HG03066 (cell line): Measurements from ENCODE around the gene MAP4K4.
"Not testable (repeated sequence)": the region's sequence is repeated elsewhere in the genome, so short reads cannot be mapped to it uniquely, and the experiment has no call there.

Experiments used
- ATAC-seq: cut with Tn5 transposase; IDR thresholded peaks from one replicate; pipeline ENCODE4 v1.9.1; 2021; ENCODE audit warnings: low read depth; ENCODE audit not compliant: unreplicated experiment

Gene MAP4K4

GRCh38 chr2:101763496-101764333 is 66.2 kb downstream of the MAP4K4 start:
- no peak for ATAC-seq

- no peak for ATAC-seq
These were observed 68.8 kb downstream of the MAP4K4 start for GRCh38 chr2:101766337-101766736.

GRCh38 chr2:101766871-101767739 is 69.6 kb downstream of the MAP4K4 start:
- ATAC-seq, result no peak

GRCh38 chr2:101768556-101769220 is 71.2 kb downstream of the MAP4K4 start:
- ATAC-seq, result no peak

- ATAC-seq, result not testable (repeated sequence)
These were observed 72.2 kb downstream of the MAP4K4 start for GRCh38 chr2:101769726-101770125.

GRCh38 chr2:101770726-101771125 is 73.2 kb downstream of the MAP4K4 start:
- ATAC-seq, result no peak

- ATAC-seq, result no peak
These were observed 73.9 kb downstream of the MAP4K4 start for GRCh38 chr2:101771227-101771902.

GRCh38 chr2:101771910-101772321 is 74.4 kb downstream of the MAP4K4 start:
- no peak for ATAC-seq

- no peak for ATAC-seq
These were observed 75.6 kb downstream of the MAP4K4 start for GRCh38 chr2:101773137-101773536.

GRCh38 chr2:101773961-101774360 is 76.5 kb downstream of the MAP4K4 start:
- ATAC-seq, result not testable (repeated sequence)

GRCh38 chr2:101775092-101775491 is 77.6 kb downstream of the MAP4K4 start:
- no peak for ATAC-seq

- no peak for ATAC-seq
These were observed 78.1 kb downstream of the MAP4K4 start for GRCh38 chr2:101775636-101776035.

GRCh38 chr2:101776172-101777043 is 78.9 kb downstream of the MAP4K4 start:
- no peak for ATAC-seq

GRCh38 chr2:101777337-101777736 is 79.8 kb downstream of the MAP4K4 start:
- ATAC-seq, result no peak

GRCh38 chr2:101778102-101778501 is 80.6 kb downstream of the MAP4K4 start:
- no peak for ATAC-seq

GRCh38 chr2:101779190-101779589 is 81.7 kb downstream of the MAP4K4 start:
- ATAC-seq, result no peak

- ATAC-seq, result no peak
These were observed 82.1 kb downstream of the MAP4K4 start for GRCh38 chr2:101779656-101780055.

- no peak for ATAC-seq
These were observed 83.8 kb downstream of the MAP4K4 start for GRCh38 chr2:101781326-101781725.

GRCh38 chr2:101781791-101782426 is 84.4 kb downstream of the MAP4K4 start:
- no peak for ATAC-seq
